ENCODE measurements around the gene B4GALNT1. TPM values are rescaled to one million over a fixed set of nuclear protein-coding genes. Genes with fewer than 3 reads are reported as not detected.

The B4GALNT1 gene
- polyA plus RNA-seq, 2 of the 4 experiments (the other 2 are of a cell fraction) = 25.7 to 35.1 TPM

- ATAC-seq = no peak
- no peak for DNase-seq (ENCODE audit: low read depth in 1 of 2, low spot score in 1 of 2)
- no peak overlapping the region for H3K4me2 ChIP-seq
- H3K4me3 ChIP-seq = no peak overlapping the region
- FAIRE-seq = no peak
- ChIA-PET CTCF (interaction anchor here (1.5 to 10.0 kb wide), 2 partner anchors 10 to 35 kb away, joined by 4 to 336 read pairs; partner anchors contain the start of genes ARHGEF25 and DTX3), POLR2A (no interaction called here)
- no peak overlapping the region for H3K27ac ChIP-seq
- no peak for TF ChIP-seq PHF8 (IDR thresholded peaks at IDR 0.05; ENCODE audit: borderline replicate concordance, low read depth)
- no peak for TF ChIP-seq JUN (IDR thresholded peaks at IDR 0.05)
- no peak for TF ChIP-seq HEYL (CRISPR knock-in tag; IDR thresholded peaks at IDR 0.05)
- TF ChIP-seq FOSL2 (IDR thresholded peaks at IDR 0.05) = no peak
- no peak for TF ChIP-seq FOSL2 (CRISPR knock-in tag; IDR thresholded peaks at IDR 0.05)
- no peak for TF ChIP-seq SMC3 (IDR thresholded peaks at IDR 0.05)
- H3K9me3 ChIP-seq = no peaks in the 10 kb centered on the region
- H3K4me1 ChIP-seq = peaks cover 13% of the 10 kb centered on the region
- 77% methylated on average over 12 of the region's 12 CpGs for WGBS (ENCODE audit: missing lambda C conversion rate)
These were observed 54.8 kb downstream of the B4GALNT1 start for GRCh38 chr12:57577981-57578758.

GRCh38 chr12:57576613-57577160 lies 56.3 kb downstream of the B4GALNT1 start:
- Histone ChIP-seq H3K4me1 (peaks cover 13% of the 10 kb centered on the region), H3K9me3 (no peaks in the 10 kb centered on the region), H3K27ac (no peak overlapping the region), H3K4me3 (no peak overlapping the region), H3K4me2 (no peak overlapping the region)
- WGBS (ENCODE audit: missing lambda C conversion rate) = 63% methylated on average over 9 of the region's 9 CpGs
- FAIRE-seq = no peak
- CTCF ChIA-PET = interaction anchor here (0.5 to 10.0 kb wide), 8 partner anchors 7 to 149 kb away, joined by 3 to 336 read pairs (median 8); partner anchors contain the start of genes ARHGEF25, B4GALNT1 and DTX3
- no peak for DNase-seq (ENCODE audit: low read depth in 1 of 2, low spot score in 1 of 2)
- no peak; a peak in 1 of 6 replicates for ATAC-seq
- TF ChIP-seq EHMT2 (IDR thresholded peaks at IDR 0.05; ENCODE audit: low read depth) = no peak
- no peak for TF ChIP-seq HDAC2 (IDR thresholded peaks at IDR 0.05)
- no peak for TF ChIP-seq E2F6 (IDR thresholded peaks at IDR 0.05; ENCODE audit: borderline replicate concordance, low read depth)
- no peak for TF ChIP-seq KDM1A (IDR thresholded peaks at IDR 0.05; ENCODE audit: low read depth)
- TF ChIP-seq TP53 (CRISPR knock-in tag; IDR thresholded peaks at IDR 0.05) = no peak
- no peak for TF ChIP-seq RAD21 (conservative IDR thresholded peaks at IDR 0.05 in 1 of 2, IDR thresholded peaks at IDR 0.05 in 1 of 2)
- no peak for TF ChIP-seq RARB (CRISPR knock-in tag; IDR thresholded peaks at IDR 0.05)
- TF ChIP-seq RNF2 (IDR thresholded peaks at IDR 0.05; ENCODE audit: borderline replicate concordance, low read depth) = no peak
- no peak for TF ChIP-seq MAFK (IDR thresholded peaks at IDR 0.05; ENCODE audit: partially characterized antibody)
- no peak for TF ChIP-seq ELK1 (IDR thresholded peaks at IDR 0.05; ENCODE audit: low read depth, low read length)
- POLR2A ChIA-PET = no interaction called here

Other genes starting within 250 kb of the B4GALNT1 start
- 28.8 and 30.6 TPM in 2 replicates for gene R3HDM2, start 202.2 kb downstream of the B4GALNT1 start, polyA plus RNA-seq (2011; rRNA removed)
- gene R3HDM2, start 202.2 kb downstream of the B4GALNT1 start, polyA plus RNA-seq (2017; fragmentation: RNase III; extraction: RNeasy Plus Mini Kit Qiagen cat#74134 plus additional on column Dnase treatment) = 14.0 to 14.7 TPM (median 14.4 TPM) in 3 replicates
- 0.07 and 0.08 TPM in 2 replicates for gene INHBC, start 198.4 kb downstream of the B4GALNT1 start, polyA plus RNA-seq (2011; rRNA removed)
- not detected in 3 replicates for gene INHBC, start 198.4 kb downstream of the B4GALNT1 start, polyA plus RNA-seq (2017; fragmentation: RNase III; extraction: RNeasy Plus Mini Kit Qiagen cat#74134 plus additional on column Dnase treatment)
- 2.4 and 2.9 TPM in 2 replicates for gene INHBE, start 177.9 kb downstream of the B4GALNT1 start, polyA plus RNA-seq (2011; rRNA removed)
- 0.50 to 0.74 TPM (median 0.67 TPM) in 3 replicates for gene INHBE, start 177.9 kb downstream of the B4GALNT1 start, polyA plus RNA-seq (2017; fragmentation: RNase III; extraction: RNeasy Plus Mini Kit Qiagen cat#74134 plus additional on column Dnase treatment)
- gene GLI1, start 173.4 kb downstream of the B4GALNT1 start, polyA plus RNA-seq (2011; rRNA removed) = 27.3 and 30.0 TPM in 2 replicates
- 13.0 to 13.5 TPM (median 13.1 TPM) in 3 replicates for gene GLI1, start 173.4 kb downstream of the B4GALNT1 start, polyA plus RNA-seq (2017; fragmentation: RNase III; extraction: RNeasy Plus Mini Kit Qiagen cat#74134 plus additional on column Dnase treatment)
- 0.25 and 0.50 TPM in 2 replicates for gene ARHGAP9, start 153.3 kb downstream of the B4GALNT1 start, polyA plus RNA-seq (2011; rRNA removed)
- gene ARHGAP9, start 153.3 kb downstream of the B4GALNT1 start, polyA plus RNA-seq (2017; fragmentation: RNase III; extraction: RNeasy Plus Mini Kit Qiagen cat#74134 plus additional on column Dnase treatment) = 0.20 to 0.29 TPM in 2 of 3 replicates, not detected in the other
- gene MARS1, start 145.1 kb downstream of the B4GALNT1 start, polyA plus RNA-seq (2011; rRNA removed) = 372 and 406 TPM in 2 replicates
- 209 to 230 TPM (median 227 TPM) in 3 replicates for gene MARS1, start 145.1 kb downstream of the B4GALNT1 start, polyA plus RNA-seq (2017; fragmentation: RNase III; extraction: RNeasy Plus Mini Kit Qiagen cat#74134 plus additional on column Dnase treatment)
- gene DDIT3, start 112.7 kb downstream of the B4GALNT1 start, polyA plus RNA-seq (2011; rRNA removed) = 73.1 and 93.0 TPM in 2 replicates
- gene DDIT3, start 112.7 kb downstream of the B4GALNT1 start, polyA plus RNA-seq (2017; fragmentation: RNase III; extraction: RNeasy Plus Mini Kit Qiagen cat#74134 plus additional on column Dnase treatment) = 11.5 to 16.0 TPM (median 13.5 TPM) in 3 replicates
- gene MBD6, start 110.4 kb downstream of the B4GALNT1 start, polyA plus RNA-seq (2011; rRNA removed) = 4.6 and 7.3 TPM in 2 replicates
- gene MBD6, start 110.4 kb downstream of the B4GALNT1 start, polyA plus RNA-seq (2017; fragmentation: RNase III; extraction: RNeasy Plus Mini Kit Qiagen cat#74134 plus additional on column Dnase treatment) = 18.7 to 25.3 TPM (median 24.2 TPM) in 3 replicates
- gene DCTN2, start 86.0 kb downstream of the B4GALNT1 start, polyA plus RNA-seq (2011; rRNA removed) = 140 and 169 TPM in 2 replicates
- 203 to 211 TPM (median 211 TPM) in 3 replicates for gene DCTN2, start 86.0 kb downstream of the B4GALNT1 start, polyA plus RNA-seq (2017; fragmentation: RNase III; extraction: RNeasy Plus Mini Kit Qiagen cat#74134 plus additional on column Dnase treatment)
- 0.89 and 0.90 TPM in 2 replicates for gene KIF5A, start 83.2 kb downstream of the B4GALNT1 start, polyA plus RNA-seq (2011; rRNA removed)
- gene KIF5A, start 83.2 kb downstream of the B4GALNT1 start, polyA plus RNA-seq (2017; fragmentation: RNase III; extraction: RNeasy Plus Mini Kit Qiagen cat#74134 plus additional on column Dnase treatment) = 0.45 to 0.61 TPM (median 0.55 TPM) in 3 replicates
- gene PIP4K2C, start 42.0 kb downstream of the B4GALNT1 start, polyA plus RNA-seq (2011; rRNA removed) = 60.9 and 62.9 TPM in 2 replicates
- gene PIP4K2C, start 42.0 kb downstream of the B4GALNT1 start, polyA plus RNA-seq (2017; fragmentation: RNase III; extraction: RNeasy Plus Mini Kit Qiagen cat#74134 plus additional on column Dnase treatment) = 30.5 to 35.7 TPM (median 35.3 TPM) in 3 replicates
- 21.7 and 29.6 TPM in 2 replicates for gene DTX3, start 28.4 kb downstream of the B4GALNT1 start, polyA plus RNA-seq (2011; rRNA removed)
- gene DTX3, start 28.4 kb downstream of the B4GALNT1 start, polyA plus RNA-seq (2017; fragmentation: RNase III; extraction: RNeasy Plus Mini Kit Qiagen cat#74134 plus additional on column Dnase treatment) = 18.1 to 26.2 TPM (median 24.7 TPM) in 3 replicates
- gene ARHGEF25, start 21.8 kb downstream of the B4GALNT1 start, polyA plus RNA-seq (2011; rRNA removed) = 9.3 and 9.9 TPM in 2 replicates
- gene ARHGEF25, start 21.8 kb downstream of the B4GALNT1 start, polyA plus RNA-seq (2017; fragmentation: RNase III; extraction: RNeasy Plus Mini Kit Qiagen cat#74134 plus additional on column Dnase treatment) = 8.0 to 13.8 TPM (median 11.9 TPM) in 3 replicates
- gene OS9, start 60.9 kb upstream of the B4GALNT1 start, polyA plus RNA-seq (2011; rRNA removed) = 183 and 208 TPM in 2 replicates
- gene OS9, start 60.9 kb upstream of the B4GALNT1 start, polyA plus RNA-seq (2017; fragmentation: RNase III; extraction: RNeasy Plus Mini Kit Qiagen cat#74134 plus additional on column Dnase treatment) = 115 to 128 TPM (median 128 TPM) in 3 replicates
- gene AGAP2, start 105.5 kb upstream of the B4GALNT1 start, polyA plus RNA-seq (2011; rRNA removed) = 0.26 and 0.36 TPM in 2 replicates
- 0.21 to 0.45 TPM (median 0.28 TPM) in 3 replicates for gene AGAP2, start 105.5 kb upstream of the B4GALNT1 start, polyA plus RNA-seq (2017; fragmentation: RNase III; extraction: RNeasy Plus Mini Kit Qiagen cat#74134 plus additional on column Dnase treatment)
- 51.9 and 61.0 TPM in 2 replicates for gene TSPAN31, start 111.8 kb upstream of the B4GALNT1 start, polyA plus RNA-seq (2011; rRNA removed)
- 20.6 to 27.1 TPM (median 22.8 TPM) in 3 replicates for gene TSPAN31, start 111.8 kb upstream of the B4GALNT1 start, polyA plus RNA-seq (2017; fragmentation: RNase III; extraction: RNeasy Plus Mini Kit Qiagen cat#74134 plus additional on column Dnase treatment)
- 226 and 289 TPM in 2 replicates for gene CDK4, start 119.1 kb upstream of the B4GALNT1 start, polyA plus RNA-seq (2011; rRNA removed)
- 226 to 255 TPM (median 229 TPM) in 3 replicates for gene CDK4, start 119.1 kb upstream of the B4GALNT1 start, polyA plus RNA-seq (2017; fragmentation: RNase III; extraction: RNeasy Plus Mini Kit Qiagen cat#74134 plus additional on column Dnase treatment)
- gene MARCHF9, start 121.9 kb upstream of the B4GALNT1 start, polyA plus RNA-seq (2011; rRNA removed) = 7.2 and 8.4 TPM in 2 replicates
- 4.7 to 6.8 TPM (median 5.9 TPM) in 3 replicates for gene MARCHF9, start 121.9 kb upstream of the B4GALNT1 start, polyA plus RNA-seq (2017; fragmentation: RNase III; extraction: RNeasy Plus Mini Kit Qiagen cat#74134 plus additional on column Dnase treatment)
- gene CYP27B1, start 133.9 kb upstream of the B4GALNT1 start, polyA plus RNA-seq (2011; rRNA removed) = 1.8 and 1.9 TPM in 2 replicates
- gene CYP27B1, start 133.9 kb upstream of the B4GALNT1 start, polyA plus RNA-seq (2017; fragmentation: RNase III; extraction: RNeasy Plus Mini Kit Qiagen cat#74134 plus additional on column Dnase treatment) = 1.9 to 2.9 TPM (median 2.3 TPM) in 3 replicates
- gene METTL1, start 138.9 kb upstream of the B4GALNT1 start, polyA plus RNA-seq (2011; rRNA removed) = 60.2 and 71.3 TPM in 2 replicates
- 55.2 to 64.9 TPM (median 63.0 TPM) in 3 replicates for gene METTL1, start 138.9 kb upstream of the B4GALNT1 start, polyA plus RNA-seq (2017; fragmentation: RNase III; extraction: RNeasy Plus Mini Kit Qiagen cat#74134 plus additional on column Dnase treatment)
- gene EEF1AKMT3, start 139.4 kb upstream of the B4GALNT1 start, polyA plus RNA-seq (2011; rRNA removed) = 13.8 and 15.8 TPM in 2 replicates
- 6.2 to 8.0 TPM (median 7.3 TPM) in 3 replicates for gene EEF1AKMT3, start 139.4 kb upstream of the B4GALNT1 start, polyA plus RNA-seq (2017; fragmentation: RNase III; extraction: RNeasy Plus Mini Kit Qiagen cat#74134 plus additional on column Dnase treatment)
- gene TSFM, start 149.6 kb upstream of the B4GALNT1 start, polyA plus RNA-seq (2011; rRNA removed) = 31.7 and 39.9 TPM in 2 replicates
- 56.6 to 60.2 TPM (median 59.2 TPM) in 3 replicates for gene TSFM, start 149.6 kb upstream of the B4GALNT1 start, polyA plus RNA-seq (2017; fragmentation: RNase III; extraction: RNeasy Plus Mini Kit Qiagen cat#74134 plus additional on column Dnase treatment)
- 0.99 and 1.1 TPM in 2 replicates for gene AVIL, start 185.5 kb upstream of the B4GALNT1 start, polyA plus RNA-seq (2011; rRNA removed)
- gene AVIL, start 185.5 kb upstream of the B4GALNT1 start, polyA plus RNA-seq (2017; fragmentation: RNase III; extraction: RNeasy Plus Mini Kit Qiagen cat#74134 plus additional on column Dnase treatment) = 0.33 to 1.1 TPM (median 0.53 TPM) in 3 replicates
- 87.7 and 114 TPM in 2 replicates for gene CTDSP2, start 213.5 kb upstream of the B4GALNT1 start, polyA plus RNA-seq (2011; rRNA removed)
- gene CTDSP2, start 213.5 kb upstream of the B4GALNT1 start, polyA plus RNA-seq (2017; fragmentation: RNase III; extraction: RNeasy Plus Mini Kit Qiagen cat#74134 plus additional on column Dnase treatment) = 26.1 to 34.5 TPM (median 31.3 TPM) in 3 replicates

Measured in A549 (cell line).